Measurements from ENCODE around the gene LCA5L. TPM values are rescaled to one million over a fixed set of nuclear protein-coding genes. Genes with fewer than 3 reads are reported as not detected.

Gene LCA5L
- total and polyA plus RNA-seq, 2 experiments from 2014 or later = 0.37 to 1.8 TPM

GRCh38 chr21:39397646-39398385 is 47.8 kb downstream of the LCA5L start:
- no peaks in the 10 kb centered on the region for H3K9me2 ChIP-seq (replicated peaks; ENCODE audit: insufficient read depth)
- no peaks in the 10 kb centered on the region for H3K4me1 ChIP-seq (ENCODE audit: insufficient read depth)
- 93% methylated on average over 11 of the region's 11 CpGs for WGBS (ENCODE audit: low lambda C conversion rate, missing lambda C conversion rate)
- no peaks in the 10 kb centered on the region for H3K36me3 ChIP-seq (replicated peaks; ENCODE audit: insufficient read depth, low read depth)
- TF ChIP-seq EZH2 (IDR thresholded peaks at IDR 0.05; ENCODE audit: borderline replicate concordance) = no peak
- TF ChIP-seq CTCF (IDR thresholded peaks at IDR 0.05; ENCODE audit: poor library complexity) = no peak
- TF ChIP-seq EZH2phosphoT487 (IDR thresholded peaks at IDR 0.05; ENCODE audit: low read depth, severe bottlenecking, unreplicated experiment) = no peak
- H3K4me3 ChIP-seq = no peak overlapping the region
- no peak overlapping the region for H3K4me2 ChIP-seq
- no peak overlapping the region for H2AFZ ChIP-seq
- no peak overlapping the region for H3K27ac ChIP-seq
- H3K27me3 ChIP-seq = no peaks in the 10 kb centered on the region
- H3K79me2 ChIP-seq = no peaks in the 10 kb centered on the region
- H4K20me1 ChIP-seq (ENCODE audit: insufficient read depth, poor library complexity, severe bottlenecking) = no peaks in the 10 kb centered on the region
- no peaks in the 10 kb centered on the region for H3K9me3 ChIP-seq (ENCODE audit: low read depth)
- DNase-seq (ENCODE audit: low spot score) = no peak

- no peaks in the 10 kb centered on the region for H3K9me3 ChIP-seq (ENCODE audit: low read depth)
- H3K9me2 ChIP-seq (replicated peaks; ENCODE audit: insufficient read depth) = no peaks in the 10 kb centered on the region
- no peak overlapping the region for H3K4me3 ChIP-seq
- no peaks in the 10 kb centered on the region for H3K36me3 ChIP-seq (replicated peaks; ENCODE audit: insufficient read depth, low read depth)
- no peak for DNase-seq (ENCODE audit: low spot score)
- no peaks in the 10 kb centered on the region for H3K4me1 ChIP-seq (ENCODE audit: insufficient read depth)
- H2AFZ ChIP-seq = no peak overlapping the region
- H3K79me2 ChIP-seq = peaks cover 18% of the 10 kb centered on the region
- TF ChIP-seq EZH2 (IDR thresholded peaks at IDR 0.05; ENCODE audit: borderline replicate concordance) = no peak
- no peak for TF ChIP-seq CTCF (IDR thresholded peaks at IDR 0.05; ENCODE audit: poor library complexity)
- no peak for TF ChIP-seq EZH2phosphoT487 (IDR thresholded peaks at IDR 0.05; ENCODE audit: low read depth, severe bottlenecking, unreplicated experiment)
- WGBS (ENCODE audit: low lambda C conversion rate, missing lambda C conversion rate) = 93% methylated on average over 7 of the region's 7 CpGs
- H4K20me1 ChIP-seq (ENCODE audit: insufficient read depth, poor library complexity, severe bottlenecking) = peaks cover 3% of the 10 kb centered on the region
- no peak overlapping the region for H3K27ac ChIP-seq
- H3K4me2 ChIP-seq = no peak overlapping the region
- no peaks in the 10 kb centered on the region for H3K27me3 ChIP-seq
These were observed 52.6 kb downstream of the LCA5L start for GRCh38 chr21:39392981-39393380.

GRCh38 chr21:39390212-39390765 is 55.3 kb downstream of the LCA5L start:
- no peak overlapping the region for H3K27ac ChIP-seq
- no peaks in the 10 kb centered on the region for H3K36me3 ChIP-seq (replicated peaks; ENCODE audit: insufficient read depth, low read depth)
- no peak for TF ChIP-seq CTCF (IDR thresholded peaks at IDR 0.05; ENCODE audit: poor library complexity)
- no peak for TF ChIP-seq EZH2 (IDR thresholded peaks at IDR 0.05; ENCODE audit: borderline replicate concordance)
- no peak for TF ChIP-seq EZH2phosphoT487 (IDR thresholded peaks at IDR 0.05; ENCODE audit: low read depth, severe bottlenecking, unreplicated experiment)
- H3K4me1 ChIP-seq (ENCODE audit: insufficient read depth) = no peaks in the 10 kb centered on the region
- H3K9me2 ChIP-seq (replicated peaks; ENCODE audit: insufficient read depth) = no peaks in the 10 kb centered on the region
- peaks cover 3% of the 10 kb centered on the region for H4K20me1 ChIP-seq (ENCODE audit: insufficient read depth, poor library complexity, severe bottlenecking)
- peaks cover 25% of the 10 kb centered on the region for H3K79me2 ChIP-seq
- no peak overlapping the region for H3K4me2 ChIP-seq
- 63% methylated on average over 16 of the region's 16 CpGs for WGBS (ENCODE audit: low lambda C conversion rate, missing lambda C conversion rate)
- H3K4me3 ChIP-seq = no peak overlapping the region
- no peak overlapping the region for H2AFZ ChIP-seq
- no peaks in the 10 kb centered on the region for H3K9me3 ChIP-seq (ENCODE audit: low read depth)
- DNase-seq (ENCODE audit: low spot score) = no peak
- no peaks in the 10 kb centered on the region for H3K27me3 ChIP-seq

Data from hepatocyte (in vitro differentiated cells).